NOMO-1 (cell line): ENCODE results near the gene MYO9B.

Experiments
- DNase-seq, 2 experiments: peaks; one replicate each; lab custom pipeline; 2025; ENCODE audit not compliant: unreplicated experiment in 2 of 2; lab: John Stamatoyannopoulos, UW

Gene MYO9B

GRCh38 chr19:17256130-17256529 is 180.6 kb downstream of the MYO9B start:
- DNase-seq = no peak

- no peak for DNase-seq
Observed at GRCh38 chr19:17259118-17259780, 183.7 kb downstream of the MYO9B start.

GRCh38 chr19:17259934-17260333 is 184.4 kb downstream of the MYO9B start:
- DNase-seq = no peak

- peak; percentile 76 to 78 for DNase-seq
Observed at GRCh38 chr19:17260842-17261325, 185.3 kb downstream of the MYO9B start.

GRCh38 chr19:17262557-17262956 is 187.0 kb downstream of the MYO9B start:
- no peak for DNase-seq
